A673 (cell line): ENCODE results near the gene TCF7L2.

Source experiments
- EZH2 ChIP-seq: fragments of 200-600 bp; sonication (generic); IDR thresholded peaks from 2 replicates; pipeline ENCODE4 v1.6.1; 2017; ENCODE audit warnings: borderline replicate concordance, low read depth, mild to moderate bottlenecking, mixed read lengths, antibody characterized with exemption, low read length; ENCODE audit not compliant: poor library complexity, severe bottlenecking
- TF ChIP-seq, protein P1 (sequence below): fragments of 300-800, 200-600 bp; sonication (generic); conservative IDR thresholded peaks from 2 replicates; pipeline ENCODE4 v1.5.1; 2017; ENCODE audit warnings: low read depth, mild to moderate bottlenecking, antibody characterized with exemption, low read length, moderate library complexity, mixed read lengths

DNA sequence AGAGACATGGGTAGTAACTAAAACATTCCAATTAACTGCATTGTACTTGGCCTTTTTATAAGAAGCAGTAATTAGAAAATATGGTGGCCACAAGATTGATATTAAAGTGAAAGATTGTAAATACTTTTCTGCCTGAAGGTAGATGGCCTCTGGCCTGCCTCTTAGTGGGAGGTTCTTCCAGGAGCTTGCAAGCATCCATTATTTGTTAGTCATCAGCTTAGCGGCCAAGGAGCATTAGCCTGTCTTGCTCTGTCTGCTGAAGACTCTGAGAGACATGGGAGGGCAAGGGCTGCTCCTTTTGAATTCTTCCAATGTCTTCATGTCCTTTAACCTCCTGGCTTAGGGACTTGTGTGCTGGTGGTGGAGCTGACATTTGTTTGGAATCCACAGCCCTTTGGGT is 80.4 kb downstream of the TCF7L2 start:
- TF ChIP-seq, protein P1, sequence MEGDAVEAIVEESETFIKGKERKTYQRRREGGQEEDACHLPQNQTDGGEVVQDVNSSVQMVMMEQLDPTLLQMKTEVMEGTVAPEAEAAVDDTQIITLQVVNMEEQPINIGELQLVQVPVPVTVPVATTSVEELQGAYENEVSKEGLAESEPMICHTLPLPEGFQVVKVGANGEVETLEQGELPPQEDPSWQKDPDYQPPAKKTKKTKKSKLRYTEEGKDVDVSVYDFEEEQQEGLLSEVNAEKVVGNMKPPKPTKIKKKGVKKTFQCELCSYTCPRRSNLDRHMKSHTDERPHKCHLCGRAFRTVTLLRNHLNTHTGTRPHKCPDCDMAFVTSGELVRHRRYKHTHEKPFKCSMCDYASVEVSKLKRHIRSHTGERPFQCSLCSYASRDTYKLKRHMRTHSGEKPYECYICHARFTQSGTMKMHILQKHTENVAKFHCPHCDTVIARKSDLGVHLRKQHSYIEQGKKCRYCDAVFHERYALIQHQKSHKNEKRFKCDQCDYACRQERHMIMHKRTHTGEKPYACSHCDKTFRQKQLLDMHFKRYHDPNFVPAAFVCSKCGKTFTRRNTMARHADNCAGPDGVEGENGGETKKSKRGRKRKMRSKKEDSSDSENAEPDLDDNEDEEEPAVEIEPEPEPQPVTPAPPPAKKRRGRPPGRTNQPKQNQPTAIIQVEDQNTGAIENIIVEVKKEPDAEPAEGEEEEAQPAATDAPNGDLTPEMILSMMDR, result no peak
- no peak for TF ChIP-seq EZH2
